ENCODE data around the gene FAM20C.
"Not testable (repeated sequence)": the region's sequence is repeated elsewhere in the genome, so short reads cannot be mapped to it uniquely, and the experiment has no call there.

Gene FAM20C

DNA sequence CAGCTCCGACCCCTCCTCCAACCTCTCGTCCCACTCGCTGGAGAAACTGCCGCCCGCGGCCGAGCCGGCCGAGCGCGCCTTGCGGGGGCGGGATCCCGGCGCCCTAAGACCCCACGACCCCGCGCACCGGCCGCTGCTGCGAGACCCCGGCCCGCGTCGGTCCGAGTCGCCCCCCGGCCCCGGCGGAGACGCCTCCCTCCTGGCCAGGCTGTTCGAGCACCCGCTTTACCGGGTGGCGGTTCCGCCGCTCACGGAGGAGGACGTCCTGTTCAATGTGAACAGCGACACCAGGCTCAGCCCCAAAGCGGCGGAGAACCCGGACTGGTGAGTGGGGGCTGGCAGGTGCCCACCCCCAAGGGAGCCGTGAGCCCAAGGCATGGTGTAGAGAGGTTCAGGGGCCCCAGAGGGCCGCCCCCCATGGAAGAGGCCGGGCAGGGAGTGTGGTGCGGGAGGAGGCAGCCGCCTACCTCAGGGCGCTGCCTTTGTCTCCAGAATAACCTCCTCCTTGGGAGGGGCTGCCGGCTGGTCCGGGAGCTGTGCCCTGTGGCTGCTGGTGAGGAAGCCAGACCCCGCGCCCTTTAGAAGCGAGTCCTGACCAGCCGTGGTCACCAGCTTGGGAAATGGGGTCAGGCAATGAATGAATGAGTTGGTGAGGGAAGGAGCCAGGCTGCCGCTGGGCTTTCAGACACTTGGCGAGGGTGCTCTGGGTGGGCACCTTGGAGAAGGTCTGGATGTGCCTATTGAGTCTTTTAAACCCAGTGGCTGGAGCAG, 1.3 kb downstream of the FAM20C start:
- DNase-seq = no peak

- no peak for DNase-seq
These were observed 2.1 kb downstream of the FAM20C start for GRCh38 chr7:194252-195009.

GRCh38 chr7:195010-195829, 2.8 kb downstream of the FAM20C start:
- DNase-seq = no peak

- no peak for DNase-seq
These were observed 3.4 kb downstream of the FAM20C start for GRCh38 chr7:195830-196128.

GRCh38 chr7:196283-196682, 3.9 kb downstream of the FAM20C start:
- no peak for DNase-seq

DNA sequence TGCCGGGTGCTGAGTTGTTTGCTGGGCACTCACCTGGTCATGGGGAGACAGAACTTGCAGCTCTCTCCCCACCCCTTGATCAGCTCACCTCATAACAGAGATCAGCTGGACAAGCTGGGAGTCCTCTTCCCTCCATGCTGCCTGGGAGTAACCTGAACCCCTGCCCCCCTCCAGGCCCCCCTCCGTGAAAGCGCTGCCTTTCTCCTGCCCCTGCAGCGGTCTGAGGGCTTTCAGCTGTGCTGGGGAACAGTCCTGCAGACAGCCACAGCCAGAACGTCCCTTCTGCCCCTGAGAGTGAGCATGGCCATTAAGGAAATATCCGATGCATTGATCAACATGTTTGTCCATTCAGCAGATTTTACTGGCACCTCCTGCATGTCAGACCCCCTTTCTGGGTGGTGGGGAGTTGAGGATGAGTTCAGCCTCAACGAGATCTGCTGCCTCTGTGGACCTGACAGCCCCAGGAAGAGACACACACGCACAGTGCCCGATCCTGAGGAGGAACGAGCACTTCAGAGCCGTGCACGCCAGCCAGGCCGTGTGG, 4.5 kb downstream of the FAM20C start:
- DNase-seq = no peak

DNA sequence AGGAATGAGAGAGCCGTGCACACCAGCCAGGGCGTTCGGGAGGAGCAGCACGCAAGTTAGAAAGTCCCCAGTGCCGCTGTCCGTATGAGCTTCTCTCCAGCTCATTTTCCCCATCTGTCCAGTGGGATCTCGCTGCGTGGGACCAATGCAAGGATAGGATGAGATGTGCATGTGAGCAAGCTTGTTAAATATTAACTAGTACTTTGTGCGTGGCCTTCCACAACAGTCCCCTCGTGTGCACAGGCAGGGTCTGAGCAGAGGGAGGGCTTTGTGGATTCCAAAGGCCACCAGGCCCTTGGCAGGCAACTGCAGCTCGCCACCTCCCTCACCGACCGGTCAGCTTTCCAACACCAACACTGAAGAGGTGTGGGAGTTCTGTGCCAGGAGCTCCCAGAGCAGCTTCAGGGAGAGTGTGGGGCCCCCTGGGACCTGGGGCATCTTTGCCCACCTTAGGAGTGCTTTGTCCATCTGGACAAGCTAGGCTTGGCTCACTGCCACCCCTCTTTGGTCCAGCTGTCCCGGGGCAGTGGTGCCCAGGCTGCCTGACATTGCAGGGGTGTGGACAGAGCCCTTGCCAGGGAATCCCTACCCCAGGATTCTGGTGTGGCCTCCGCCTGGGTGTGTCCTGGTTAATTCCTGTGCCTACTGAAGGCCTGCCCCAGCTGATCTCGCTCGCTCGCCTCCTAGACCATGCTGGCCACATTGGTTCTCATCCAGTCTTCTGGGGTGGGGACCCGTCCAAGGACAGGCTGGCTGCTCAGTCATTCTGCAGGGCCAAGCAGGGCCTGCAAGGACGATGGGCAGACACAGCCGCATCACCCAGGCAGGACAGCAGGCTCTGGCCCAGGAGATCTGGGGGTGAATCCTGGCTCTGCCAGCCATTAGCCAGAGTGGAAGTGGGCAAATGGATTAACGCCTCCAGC, 5.3 kb downstream of the FAM20C start:
- DNase-seq = no peak

GRCh38 chr7:199483-200249, 7.3 kb downstream of the FAM20C start:
- no peak for DNase-seq

GRCh38 chr7:200290-200689, 7.9 kb downstream of the FAM20C start:
- no peak for DNase-seq

GRCh38 chr7:200704-201103, 8.3 kb downstream of the FAM20C start:
- DNase-seq = no peak

DNA sequence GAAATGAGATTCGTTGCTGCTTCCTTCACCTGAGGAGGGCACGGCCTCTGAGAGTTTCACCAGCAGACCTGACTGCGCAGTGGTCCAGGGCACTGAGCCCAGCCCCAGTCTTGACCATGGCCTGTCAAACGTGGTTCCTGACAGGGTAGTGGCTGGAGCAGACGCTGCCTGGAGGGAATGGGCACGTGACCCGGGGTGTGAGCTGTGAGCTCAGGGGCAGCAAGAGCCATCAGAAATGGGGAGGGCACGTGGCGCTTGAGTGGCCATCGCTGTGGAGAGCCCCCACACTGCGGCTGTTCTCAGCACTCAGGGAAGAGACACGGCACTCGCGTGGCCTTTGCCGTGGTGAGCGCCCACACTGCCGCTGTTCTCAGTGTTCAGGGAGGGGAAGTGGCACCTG, 12.0 kb downstream of the FAM20C start:
- DNase-seq = no peak

GRCh38 chr7:205115-206010, 13.0 kb downstream of the FAM20C start:
- no peak for DNase-seq

DNA sequence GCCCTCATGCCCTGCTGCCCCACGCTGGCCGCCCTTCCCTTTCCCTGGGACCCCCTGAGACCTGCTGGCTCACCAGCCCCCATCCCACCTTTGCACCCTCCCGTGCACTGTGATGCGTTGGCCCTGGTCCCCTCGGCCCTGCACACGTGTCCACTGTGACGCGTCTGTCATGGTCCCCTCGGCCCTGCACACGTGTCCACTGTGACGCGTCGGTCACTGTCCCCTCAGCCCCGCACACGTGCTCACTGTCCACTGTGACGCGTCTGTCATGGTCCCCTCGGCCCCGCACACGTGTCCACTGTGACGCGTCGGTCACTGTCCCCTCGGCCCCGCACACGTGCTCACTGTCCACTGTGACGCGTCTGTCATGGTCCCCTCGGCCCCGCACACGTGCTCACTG, 14.0 kb downstream of the FAM20C start:
- not testable (repeated sequence) for DNase-seq

- DNase-seq = no peak
These were observed 15.2 kb downstream of the FAM20C start for GRCh38 chr7:207418-208129.

GRCh38 chr7:208130-208673, 15.8 kb downstream of the FAM20C start:
- no peak for DNase-seq

DNA sequence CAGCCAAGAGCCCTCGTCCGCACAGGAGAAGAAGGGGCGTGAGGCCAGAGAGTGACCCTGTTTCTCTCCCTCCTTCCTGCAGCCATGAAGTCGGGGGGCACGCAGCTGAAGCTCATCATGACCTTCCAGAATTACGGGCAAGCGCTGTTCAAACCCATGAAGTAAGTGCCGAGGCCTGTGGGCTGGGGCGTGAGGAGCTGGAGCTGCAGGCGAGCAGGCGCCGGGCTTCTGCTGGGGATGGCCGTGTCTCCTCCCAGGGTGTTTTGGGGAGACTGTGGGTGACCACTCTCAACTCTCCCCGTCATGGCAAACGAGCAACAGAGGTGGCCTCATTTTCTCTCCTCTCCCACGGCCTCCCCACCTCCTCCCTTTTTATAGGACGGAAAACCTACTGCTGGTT, 16.4 kb downstream of the FAM20C start:
- no peak for DNase-seq

DNA sequence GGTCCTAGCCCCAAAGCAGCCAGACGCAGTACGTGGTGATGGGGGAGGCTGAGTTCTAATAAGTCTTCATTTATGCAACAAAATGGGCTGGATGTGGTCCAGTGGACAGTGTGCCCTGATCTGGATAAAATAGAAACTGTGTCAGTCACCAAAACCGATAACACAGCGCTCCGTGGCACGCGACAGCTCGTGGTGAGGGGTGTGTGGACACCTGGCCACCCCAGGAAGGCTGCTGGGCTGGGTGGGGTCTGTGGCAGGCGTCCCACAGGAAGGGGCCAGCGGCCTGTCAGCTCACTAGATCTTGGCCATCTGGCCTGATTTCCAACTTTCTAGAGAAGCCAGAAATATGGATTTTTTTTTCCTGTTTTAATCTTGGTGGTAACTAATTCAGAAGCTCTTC, 17.0 kb downstream of the FAM20C start:
- no peak for DNase-seq

GRCh38 chr7:209906-210305, 17.5 kb downstream of the FAM20C start:
- DNase-seq = no peak

DNA sequence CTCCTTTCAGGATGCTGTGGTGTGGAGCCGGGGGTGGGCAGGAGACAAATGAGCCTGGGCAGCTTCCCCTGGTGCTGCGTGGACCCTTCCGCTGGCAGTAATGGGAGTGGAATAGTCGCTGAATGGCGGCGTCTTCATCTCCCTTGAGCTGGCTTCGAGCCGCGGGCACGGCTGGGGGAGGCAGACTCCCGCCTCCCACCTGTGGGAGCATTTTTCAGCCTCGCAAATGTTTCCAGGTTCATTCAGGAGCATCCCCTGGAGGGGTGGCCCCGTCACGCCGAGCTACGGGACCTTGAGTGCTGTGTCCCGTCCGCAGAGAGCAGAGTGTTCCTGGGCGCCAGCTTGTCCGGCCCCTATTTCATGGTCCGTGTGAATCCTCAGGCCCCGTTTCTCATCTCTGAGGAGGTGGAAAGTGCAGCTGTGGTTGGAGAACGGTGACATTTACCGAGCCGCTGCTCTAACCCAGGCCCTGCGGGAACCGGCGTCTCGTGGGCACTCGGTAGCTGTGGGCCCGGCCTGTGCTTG, 18.1 kb downstream of the FAM20C start:
- DNase-seq = no peak
